Fibroblast of peridontal ligament (primary cell): ENCODE measurements around the gene TMEM82.
"Not testable (repeated sequence)": the region's sequence is repeated elsewhere in the genome, so short reads cannot be mapped to it uniquely, and the experiment has no call there.

Experiments used
- DNase-seq: peaks from one replicate; pipeline ENCODE4 v3.0.0-alpha.2; 2010; ENCODE audit errors: extremely low read depth

Gene TMEM82

GRCh38 chr1:15742339-15742801, at the start of gene TMEM82:
Gene TMEM82, plus strand, starts transcription at chr1:15742499. Its CDS starts 61 bp downstream, at chr1:15742560.
- no peak for DNase-seq

- no peak for DNase-seq
Measured at GRCh38 chr1:15693371-15693770, 48.9 kb upstream of the TMEM82 start.

DNA sequence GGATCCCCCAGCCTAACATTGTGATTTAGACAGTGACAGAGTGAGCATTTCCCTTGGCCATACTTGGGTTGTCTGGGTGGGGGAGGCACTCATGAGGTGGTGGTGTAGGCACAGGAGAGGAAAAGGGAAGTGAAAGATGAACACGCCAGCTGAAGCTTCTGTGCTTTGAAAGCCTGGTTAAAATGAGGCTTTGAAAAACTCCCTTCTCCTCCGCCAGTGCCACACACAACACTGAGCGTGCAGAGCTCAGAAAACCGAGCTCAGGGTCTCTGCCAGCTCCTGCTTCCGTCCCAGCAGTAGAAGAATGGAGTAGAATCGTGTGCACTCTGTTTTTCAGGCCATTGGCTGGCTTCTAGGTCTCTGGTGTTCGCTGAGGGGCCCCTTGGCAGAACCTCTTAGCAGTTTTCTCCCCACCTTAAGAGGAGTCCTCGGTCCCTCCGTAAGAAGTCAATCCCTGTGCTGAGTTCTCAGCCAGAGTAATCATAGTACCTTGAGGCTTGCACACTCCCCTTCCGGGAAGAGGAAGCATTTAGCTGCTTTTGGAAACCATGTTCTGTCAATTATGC, 45.3 kb upstream of the TMEM82 start:
- DNase-seq: no peak

DNA sequence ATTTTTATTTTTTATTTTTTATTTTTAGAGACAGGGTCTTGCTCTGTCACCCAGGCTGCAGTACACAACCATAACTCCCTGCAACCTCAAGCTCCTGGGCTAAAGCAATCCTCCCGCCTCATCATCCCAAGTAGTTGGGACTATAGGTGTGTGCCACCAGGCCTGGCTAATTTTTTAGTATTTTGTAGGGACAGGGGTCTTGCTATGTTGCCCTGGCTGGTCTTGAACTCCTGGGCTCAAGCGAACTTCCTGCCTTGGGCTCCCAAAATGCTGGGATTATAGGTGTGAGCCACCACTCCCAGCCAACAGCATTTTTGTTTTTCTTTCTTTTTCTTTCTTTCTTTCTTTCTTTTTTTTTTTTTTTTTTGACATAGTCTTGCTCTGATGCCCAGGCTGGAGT, 44.1 kb upstream of the TMEM82 start:
- no peak for DNase-seq

- DNase-seq: not testable (repeated sequence)
Measured at GRCh38 chr1:15699321-15699720, 43.0 kb upstream of the TMEM82 start.

GRCh38 chr1:15700508-15700907, 41.8 kb upstream of the TMEM82 start:
- peak; percentile 43 for DNase-seq

DNA sequence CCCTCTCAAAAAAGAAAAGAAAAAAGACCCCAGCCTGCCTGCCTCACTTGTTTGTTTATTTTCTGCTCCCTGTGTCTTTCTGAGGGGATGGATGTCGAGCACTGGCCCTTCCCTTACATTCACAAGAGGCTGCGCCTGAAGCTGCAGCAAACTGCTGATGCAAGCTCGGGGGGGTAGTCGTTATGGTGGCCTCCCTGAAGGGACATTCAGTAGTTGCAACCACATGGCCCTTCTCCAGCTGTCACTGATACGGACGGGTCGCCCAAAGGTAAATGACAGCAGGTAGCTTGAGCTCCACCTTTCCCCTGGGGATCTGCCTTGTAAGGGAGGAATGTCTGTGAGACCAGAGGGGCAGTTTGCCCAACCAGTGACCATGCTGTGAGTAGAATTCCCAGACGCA, 40.5 kb upstream of the TMEM82 start:
- DNase-seq: no peak

- DNase-seq: no peak
Measured at GRCh38 chr1:15702722-15703550, 39.4 kb upstream of the TMEM82 start.

DNA sequence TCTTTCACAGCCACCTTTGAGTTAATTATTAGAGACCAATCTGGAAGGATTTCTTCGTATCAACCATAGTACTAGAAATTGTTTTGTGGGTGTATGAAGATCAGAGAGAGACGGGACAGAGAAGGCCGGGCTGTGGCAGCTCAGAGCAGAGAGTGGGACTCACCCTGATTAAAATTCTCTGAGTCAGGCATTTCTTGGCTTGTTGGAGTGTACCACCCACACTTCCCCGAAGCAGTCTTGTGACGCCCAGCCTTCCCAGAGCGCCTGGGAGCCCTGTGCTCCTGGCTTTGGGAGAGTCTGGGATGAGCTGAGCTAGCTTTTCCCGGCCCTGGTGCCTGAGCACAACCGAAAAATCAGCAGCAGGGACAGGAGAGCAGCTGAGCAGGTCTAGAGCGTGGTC, 38.7 kb upstream of the TMEM82 start:
- peak; percentile 95 for DNase-seq

DNA sequence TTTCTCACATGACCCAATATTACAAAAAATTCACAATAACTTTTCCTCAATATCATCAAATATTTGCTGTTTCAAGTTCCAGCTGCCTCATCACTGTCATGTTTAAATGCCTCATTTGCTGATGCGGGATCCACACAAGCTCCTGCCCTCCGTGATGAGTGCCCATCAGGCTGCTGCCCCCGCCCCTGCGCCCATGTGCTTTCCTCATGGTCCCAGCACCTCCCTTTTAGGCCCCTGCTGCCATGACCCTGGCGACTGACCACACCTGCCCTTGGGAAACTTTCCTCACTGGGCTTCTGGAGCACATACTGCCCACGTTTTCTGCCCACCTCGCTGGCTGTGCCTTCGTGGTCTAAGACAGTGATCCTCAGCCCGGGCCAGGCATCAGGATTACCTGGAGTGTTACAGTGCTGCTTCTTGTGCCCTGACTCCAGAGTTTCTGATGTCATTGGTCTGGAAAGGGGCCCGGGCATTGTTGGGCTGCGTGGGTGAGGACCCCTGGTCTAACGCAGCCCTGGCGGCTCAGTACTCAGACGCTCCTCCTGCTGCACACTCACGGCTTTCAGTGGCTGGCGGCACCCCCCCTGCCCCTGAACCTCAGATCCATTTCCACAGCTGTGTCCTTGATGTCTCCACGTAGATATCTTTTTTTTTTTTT, 37.6 kb upstream of the TMEM82 start:
- no peak for DNase-seq

GRCh38 chr1:15705184-15705566, 37.1 kb upstream of the TMEM82 start:
- DNase-seq: no peak

- no peak for DNase-seq
Measured at GRCh38 chr1:15706751-15707150, 35.5 kb upstream of the TMEM82 start.

DNA sequence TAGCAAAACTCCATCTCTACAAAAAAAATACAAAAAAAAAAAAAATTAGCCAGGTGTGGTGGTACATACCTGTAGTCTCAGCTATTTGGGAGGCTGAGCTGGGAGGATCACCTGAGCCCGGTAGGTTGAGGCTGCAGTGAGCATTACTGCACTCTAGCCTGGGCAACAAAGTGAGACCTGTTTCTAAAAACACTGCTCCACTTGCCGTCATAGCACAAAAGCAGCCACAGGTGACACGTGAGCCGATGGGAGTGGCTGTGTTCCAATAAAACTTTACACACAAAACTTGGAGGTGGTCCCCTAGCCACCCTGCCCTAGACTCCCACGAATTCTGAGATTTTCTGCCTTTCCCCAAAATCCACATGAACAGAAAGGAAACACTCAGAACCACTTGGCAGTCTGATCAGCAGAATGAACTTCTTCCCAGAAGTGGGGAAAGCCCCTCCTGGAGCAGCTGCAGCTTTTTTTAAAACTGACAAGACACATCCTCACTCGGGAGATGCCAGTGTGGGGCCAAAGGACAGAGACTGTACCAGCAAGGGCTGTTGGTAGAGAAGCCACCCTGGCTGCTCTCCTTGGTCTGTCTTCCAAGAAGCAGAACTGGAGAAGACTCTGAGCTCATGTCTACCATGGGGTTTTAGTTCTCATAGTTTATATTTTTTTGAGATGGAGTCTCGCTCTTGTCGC, 34.9 kb upstream of the TMEM82 start:
- DNase-seq: no peak

DNA sequence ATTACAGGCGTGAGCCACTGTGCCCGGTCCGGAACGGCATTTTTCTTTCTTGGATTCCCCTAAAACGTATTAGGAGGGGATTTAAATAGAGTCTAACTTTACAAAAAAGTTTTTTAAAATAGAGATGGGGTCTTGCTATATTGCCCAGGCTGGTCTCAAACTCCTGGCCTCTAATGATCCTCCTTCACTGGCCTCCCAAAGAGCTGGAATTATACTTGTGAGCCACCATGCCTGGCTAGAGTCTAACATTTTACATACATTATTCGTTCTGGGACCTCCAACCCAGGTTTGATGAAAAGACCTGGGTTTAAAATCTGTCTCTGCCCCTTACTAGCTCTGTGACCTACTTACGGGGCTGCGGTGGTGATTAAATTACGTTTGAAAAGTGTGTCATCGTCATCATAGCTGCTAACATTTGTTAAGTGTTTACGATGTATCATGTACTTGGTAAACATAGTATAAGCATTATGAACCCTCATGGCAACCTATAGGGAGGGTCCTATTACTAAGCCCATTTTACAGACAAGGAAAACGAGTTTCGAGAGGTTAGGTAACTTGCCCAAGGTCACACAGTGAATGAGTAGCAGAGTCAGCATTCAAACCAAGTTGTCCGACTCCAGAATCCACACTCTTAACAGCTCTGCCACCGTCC, 33.7 kb upstream of the TMEM82 start:
- no peak for DNase-seq

GRCh38 chr1:15709226-15709625, 33.1 kb upstream of the TMEM82 start:
- no peak for DNase-seq

GRCh38 chr1:15712168-15712567, 30.1 kb upstream of the TMEM82 start:
- DNase-seq: no peak

- peak; percentile 76 for DNase-seq
Measured at GRCh38 chr1:15714406-15715136, 27.7 kb upstream of the TMEM82 start.

- DNase-seq: no peak
Measured at GRCh38 chr1:15717418-15718125, 24.7 kb upstream of the TMEM82 start.

GRCh38 chr1:15718199-15718601, 24.1 kb upstream of the TMEM82 start:
- no peak for DNase-seq

- DNase-seq: no peak
Measured at GRCh38 chr1:15719381-15720120, 22.7 kb upstream of the TMEM82 start.
